HG03175 (cell line): ENCODE measurements around the gene C15orf61.

Source experiments
- ATAC-seq: cut with Tn5 transposase; IDR thresholded peaks from one replicate; pipeline ENCODE4 v1.9.1; 2021; ENCODE audit warnings: mild to moderate bottlenecking, moderate library complexity; ENCODE audit not compliant: unreplicated experiment

C15orf61 gene

GRCh38 chr15:67512933-67513714, 7.8 kb upstream of the C15orf61 start:
- ATAC-seq, result no peak

- no peak for ATAC-seq
Measured at GRCh38 chr15:67515090-67515489, 5.8 kb upstream of the C15orf61 start.

GRCh38 chr15:67515557-67515956, 5.4 kb upstream of the C15orf61 start:
- no peak for ATAC-seq

GRCh38 chr15:67520321-67521028, 456 bp upstream of the C15orf61 start:
- ATAC-seq, result no peak

GRCh38 chr15:67521783-67522568, 1.0 kb downstream of the C15orf61 start:
- ATAC-seq, result no peak

GRCh38 chr15:67523330-67523729, 2.4 kb downstream of the C15orf61 start:
- no peak for ATAC-seq

- ATAC-seq, result no peak
Measured at GRCh38 chr15:67524235-67524634, 3.3 kb downstream of the C15orf61 start.

GRCh38 chr15:67528513-67528912, 7.6 kb downstream of the C15orf61 start:
- ATAC-seq, result no peak

GRCh38 chr15:67531379-67531914, 10.5 kb downstream of the C15orf61 start:
- no peak for ATAC-seq

- ATAC-seq, result no peak
Measured at GRCh38 chr15:67533873-67534272, 12.9 kb downstream of the C15orf61 start.

- no peak for ATAC-seq
Measured at GRCh38 chr15:67534360-67534759, 13.4 kb downstream of the C15orf61 start.

- ATAC-seq, result no peak
Measured at GRCh38 chr15:67537771-67538170, 16.8 kb downstream of the C15orf61 start.

- ATAC-seq, result peak; percentile 43
Measured at GRCh38 chr15:67542420-67543347, 21.8 kb downstream of the C15orf61 start, which contains the start of gene MAP2K5. MAP2K5 (plus strand) TSS chr15:67542703; CDS start chr15:67543336, 633 bp downstream.

- ATAC-seq, result no peak
Measured at GRCh38 chr15:67543348-67543718, 22.4 kb downstream of the C15orf61 start.

- ATAC-seq, result no peak
Measured at GRCh38 chr15:67544475-67544874, 23.5 kb downstream of the C15orf61 start.

GRCh38 chr15:67545864-67546263, 24.9 kb downstream of the C15orf61 start:
- ATAC-seq, result no peak

GRCh38 chr15:67547064-67547463, 26.1 kb downstream of the C15orf61 start:
- ATAC-seq, result no peak

- no peak for ATAC-seq
Measured at GRCh38 chr15:67547836-67548235, 26.9 kb downstream of the C15orf61 start.

GRCh38 chr15:67548236-67548852, 27.4 kb downstream of the C15orf61 start:
- ATAC-seq, result no peak
